ENCODE results near the gene SCARF2.
"Not testable (repeated sequence)": the region's sequence is repeated elsewhere in the genome, so short reads cannot be mapped to it uniquely, and the experiment has no call there.

Gene SCARF2

GRCh38 chr22:20419664-20419951 lies 18.0 kb downstream of the SCARF2 start:
- TF ChIP-seq, protein P1, sequence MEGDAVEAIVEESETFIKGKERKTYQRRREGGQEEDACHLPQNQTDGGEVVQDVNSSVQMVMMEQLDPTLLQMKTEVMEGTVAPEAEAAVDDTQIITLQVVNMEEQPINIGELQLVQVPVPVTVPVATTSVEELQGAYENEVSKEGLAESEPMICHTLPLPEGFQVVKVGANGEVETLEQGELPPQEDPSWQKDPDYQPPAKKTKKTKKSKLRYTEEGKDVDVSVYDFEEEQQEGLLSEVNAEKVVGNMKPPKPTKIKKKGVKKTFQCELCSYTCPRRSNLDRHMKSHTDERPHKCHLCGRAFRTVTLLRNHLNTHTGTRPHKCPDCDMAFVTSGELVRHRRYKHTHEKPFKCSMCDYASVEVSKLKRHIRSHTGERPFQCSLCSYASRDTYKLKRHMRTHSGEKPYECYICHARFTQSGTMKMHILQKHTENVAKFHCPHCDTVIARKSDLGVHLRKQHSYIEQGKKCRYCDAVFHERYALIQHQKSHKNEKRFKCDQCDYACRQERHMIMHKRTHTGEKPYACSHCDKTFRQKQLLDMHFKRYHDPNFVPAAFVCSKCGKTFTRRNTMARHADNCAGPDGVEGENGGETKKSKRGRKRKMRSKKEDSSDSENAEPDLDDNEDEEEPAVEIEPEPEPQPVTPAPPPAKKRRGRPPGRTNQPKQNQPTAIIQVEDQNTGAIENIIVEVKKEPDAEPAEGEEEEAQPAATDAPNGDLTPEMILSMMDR (IDR thresholded peaks at IDR 0.05; ENCODE audit: low read depth, low read length) = no peak

GRCh38 chr22:20418211-20418788 lies 19.3 kb downstream of the SCARF2 start:
- DNase-seq (ENCODE audit: extremely low read depth, low read depth) = peak; percentile 75
- TF ChIP-seq, protein P1 (IDR thresholded peaks at IDR 0.05; ENCODE audit: low read depth, low read length) = peak; percentile 83

More at GRCh38 chr22:20419664-20419951, 18.0 kb downstream of the SCARF2 start:
- no peak for DNase-seq (ENCODE audit: extremely low read depth, low read depth)

DNA sequence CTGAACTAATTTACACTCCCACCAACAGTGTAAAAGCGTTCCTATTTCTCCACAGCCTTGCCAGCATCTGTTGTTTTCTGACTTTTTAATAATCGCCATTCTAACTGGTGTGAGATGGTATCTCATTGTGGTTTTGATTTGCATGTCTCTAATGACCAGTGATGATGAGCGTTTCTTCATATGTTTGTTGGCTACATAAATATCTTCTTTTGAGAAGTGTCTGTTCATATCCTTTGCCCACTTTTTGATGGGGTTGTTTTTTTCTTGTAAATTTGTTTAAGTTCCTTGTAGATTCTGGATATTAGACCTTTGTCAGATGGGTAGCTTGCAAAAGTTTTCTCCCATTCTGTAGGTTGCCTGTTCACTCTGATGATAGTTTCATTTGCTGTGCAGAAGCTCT lies 21.9 kb downstream of the SCARF2 start:
- not testable (repeated sequence) for DNase-seq (ENCODE audit: extremely low read depth, low read depth)

GRCh38 chr22:20415241-20415640 lies 22.4 kb downstream of the SCARF2 start:
- not testable (repeated sequence) for DNase-seq (ENCODE audit: extremely low read depth, low read depth)

- DNase-seq (ENCODE audit: extremely low read depth, low read depth) = no peak
- TF ChIP-seq, protein P1 (IDR thresholded peaks at IDR 0.05; ENCODE audit: low read depth, low read length) = no peak
Observed at GRCh38 chr22:20414450-20414849, 23.2 kb downstream of the SCARF2 start.

GRCh38 chr22:20414059-20414440 lies 23.6 kb downstream of the SCARF2 start:
- TF ChIP-seq, protein P1 (IDR thresholded peaks at IDR 0.05; ENCODE audit: low read depth, low read length) = no peak
- DNase-seq (ENCODE audit: extremely low read depth, low read depth) = no peak

DNA sequence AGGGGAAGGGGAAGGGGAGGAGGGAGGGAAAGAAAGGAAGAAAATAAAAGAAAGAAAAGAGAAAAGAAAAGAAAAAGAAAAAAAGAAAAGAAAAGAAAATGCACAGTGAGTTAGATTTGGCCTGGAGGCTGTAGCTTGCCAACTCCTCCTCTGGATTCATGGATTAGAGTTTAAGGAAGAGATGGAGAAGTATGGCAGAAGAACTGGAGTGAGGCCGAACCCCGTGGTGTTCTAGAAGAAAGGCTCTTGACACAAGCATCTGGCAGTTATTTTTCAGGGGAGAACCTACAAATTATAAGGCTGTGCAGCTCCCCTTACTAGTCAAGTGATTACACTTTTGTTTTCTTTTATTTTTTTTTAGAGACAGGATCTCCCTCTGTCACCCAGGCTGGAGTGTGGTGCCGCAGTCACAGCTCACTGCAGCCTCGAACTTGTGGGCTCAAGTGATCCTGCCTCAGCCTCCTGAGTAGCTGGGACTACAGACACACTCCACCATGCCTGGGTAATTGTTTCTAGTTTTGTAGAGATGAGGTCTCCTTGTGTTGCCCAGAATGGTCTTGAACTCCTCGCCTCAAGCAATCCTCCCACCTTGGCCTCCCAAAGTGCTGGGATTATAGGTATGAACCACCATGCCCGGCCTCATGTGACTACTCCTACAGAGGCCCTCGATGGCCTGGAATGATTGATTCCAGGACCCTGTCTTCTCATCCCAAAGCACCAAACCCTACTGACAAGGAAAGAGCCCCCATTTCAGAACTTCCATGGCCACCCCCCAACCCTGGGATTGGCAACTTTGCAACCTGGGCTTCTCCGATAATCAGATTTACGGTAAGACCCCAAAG lies 24.2 kb downstream of the SCARF2 start:
- DNase-seq (ENCODE audit: extremely low read depth, low read depth) = no peak
- TF ChIP-seq, protein P1 (IDR thresholded peaks at IDR 0.05; ENCODE audit: low read depth, low read length) = no peak

- no peak for DNase-seq (ENCODE audit: extremely low read depth, low read depth)
- TF ChIP-seq, protein P1 (IDR thresholded peaks at IDR 0.05; ENCODE audit: low read depth, low read length) = no peak
Observed at GRCh38 chr22:20412474-20413216, 25.0 kb downstream of the SCARF2 start.

DNA sequence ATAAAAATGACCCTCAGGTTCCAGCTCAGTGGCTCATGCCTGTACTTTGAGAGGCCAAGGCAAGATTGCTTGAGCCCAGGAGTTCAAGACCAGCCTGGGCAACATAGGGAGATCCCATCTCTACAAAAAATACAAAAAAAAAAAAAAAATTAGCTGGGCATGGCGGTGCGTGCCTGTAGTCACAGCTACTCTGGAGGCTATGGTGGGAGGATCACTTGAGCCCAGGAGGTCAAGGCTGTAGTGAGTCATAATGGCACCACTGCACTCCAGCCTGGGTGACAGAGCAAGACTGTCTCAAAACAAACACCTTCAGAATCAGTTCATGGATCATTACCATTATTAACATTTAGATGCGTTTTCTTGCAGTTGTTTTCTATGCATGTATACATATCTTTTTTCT lies 28.2 kb downstream of the SCARF2 start:
- DNase-seq (ENCODE audit: extremely low read depth, low read depth) = not testable (repeated sequence)

All from AG09319 (cell line).